Activated CD4-positive, alpha-beta T cell treated with anti-CD3 and anti-CD28 coated beads for 48 hours (primary cell): ENCODE results near the gene PGRMC2.
"Not testable (repeated sequence)": the region's sequence is repeated elsewhere in the genome, so short reads cannot be mapped to it uniquely, and the experiment has no call there.

Experiments
- DNase-seq: peaks from one replicate; pipeline ENCODE4 v3.0.0-alpha.2; 2020

Gene PGRMC2

GRCh38 chr4:128298146-128298758 is 10.6 kb upstream of the PGRMC2 start:
- DNase-seq, result no peak

DNA sequence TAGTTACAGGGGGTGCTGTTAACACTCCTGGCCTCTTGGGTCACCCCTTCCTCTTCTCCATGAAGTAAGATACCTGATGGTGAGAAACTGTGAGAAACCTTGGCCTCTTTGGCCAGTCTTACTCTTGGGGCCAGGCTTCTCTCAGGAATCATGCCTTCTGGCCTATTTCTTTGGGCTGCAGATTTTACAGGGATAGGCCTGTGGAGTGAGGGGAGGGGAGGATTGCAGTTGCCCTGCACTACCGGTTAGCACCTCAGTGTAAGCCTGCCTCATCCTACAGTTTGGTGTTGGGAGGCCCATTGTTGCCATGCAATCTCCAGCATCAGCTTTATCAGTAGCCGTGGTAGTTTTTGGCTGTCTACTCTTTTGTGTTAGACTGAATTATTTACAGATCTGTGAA is 7.6 kb upstream of the PGRMC2 start:
- DNase-seq, result no peak

DNA sequence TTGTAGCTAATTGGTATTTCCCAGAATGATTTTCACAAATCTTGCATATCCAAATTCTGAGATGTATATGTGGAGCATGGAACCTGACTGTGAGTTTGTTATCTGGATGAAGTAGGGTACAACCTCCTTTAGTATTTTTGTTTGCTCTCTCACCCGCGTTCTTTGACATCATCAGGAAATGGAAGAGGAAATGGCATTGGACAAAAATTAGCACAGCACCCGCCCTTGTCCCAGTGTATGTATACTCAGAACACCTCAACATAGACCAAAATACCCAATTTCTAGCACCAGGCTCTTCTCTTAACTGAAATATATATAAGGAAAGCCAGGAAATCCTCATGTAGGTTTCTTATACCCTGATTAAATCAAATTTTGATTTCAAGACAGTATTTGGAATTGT is 6.9 kb upstream of the PGRMC2 start:
- no peak for DNase-seq

DNA sequence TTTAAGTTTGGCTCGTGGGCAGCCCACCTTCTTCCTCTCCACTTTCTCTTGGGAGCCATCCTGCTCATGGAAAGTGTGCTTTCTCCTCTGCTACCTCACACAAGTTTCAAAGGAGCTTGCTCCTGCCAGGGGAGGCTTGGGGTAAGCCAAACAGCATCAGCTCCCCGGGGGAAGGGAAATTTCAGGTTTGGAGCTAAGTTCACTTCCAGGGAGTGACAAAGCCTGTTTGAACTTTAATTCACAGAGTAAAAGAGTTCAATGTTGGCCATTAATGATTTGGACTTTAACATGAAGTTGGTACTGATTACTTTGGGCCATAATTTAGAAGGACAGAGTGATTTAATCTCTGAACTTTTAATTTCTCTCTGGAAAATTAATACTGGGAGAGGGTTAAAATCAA is 4.7 kb upstream of the PGRMC2 start:
- DNase-seq, result no peak

DNA sequence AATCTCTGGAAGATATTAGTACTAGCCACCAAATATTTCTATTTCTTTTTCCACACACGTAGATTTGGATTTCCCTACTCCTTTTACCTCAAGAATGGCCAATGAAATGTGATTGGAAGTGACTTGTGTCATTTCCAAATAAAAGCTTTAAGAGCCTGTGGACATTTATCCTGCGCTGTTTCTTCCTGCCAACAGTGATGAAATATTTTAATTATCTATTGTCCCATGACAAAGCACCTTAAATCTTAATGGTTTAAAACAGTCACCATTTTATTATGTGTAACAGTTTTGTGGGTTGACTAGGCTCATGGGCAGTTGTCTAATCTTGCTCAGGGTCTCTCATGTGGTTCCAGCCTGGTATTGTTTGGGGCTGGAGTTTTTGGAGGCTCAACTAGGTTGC is 3.5 kb upstream of the PGRMC2 start:
- DNase-seq, result no peak

DNA sequence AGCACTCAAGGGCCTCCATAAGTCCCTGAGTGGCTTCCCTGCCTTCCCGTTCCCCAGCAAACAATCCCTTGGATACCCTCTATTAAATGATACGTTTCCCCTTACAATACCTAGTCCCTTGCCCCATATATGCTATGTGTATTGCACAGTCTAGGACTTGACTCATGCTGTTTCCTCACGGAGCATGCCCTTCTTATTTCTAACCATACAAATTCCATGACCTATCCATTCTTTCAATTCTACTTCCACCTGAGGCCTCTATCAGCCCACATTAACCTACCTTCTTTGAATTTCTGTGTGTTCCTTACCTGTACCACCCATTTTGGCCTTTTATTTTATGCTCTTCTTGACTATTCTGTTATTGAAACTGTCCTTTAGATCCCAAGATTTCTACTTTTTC is 2.9 kb upstream of the PGRMC2 start:
- DNase-seq, result no peak

DNA sequence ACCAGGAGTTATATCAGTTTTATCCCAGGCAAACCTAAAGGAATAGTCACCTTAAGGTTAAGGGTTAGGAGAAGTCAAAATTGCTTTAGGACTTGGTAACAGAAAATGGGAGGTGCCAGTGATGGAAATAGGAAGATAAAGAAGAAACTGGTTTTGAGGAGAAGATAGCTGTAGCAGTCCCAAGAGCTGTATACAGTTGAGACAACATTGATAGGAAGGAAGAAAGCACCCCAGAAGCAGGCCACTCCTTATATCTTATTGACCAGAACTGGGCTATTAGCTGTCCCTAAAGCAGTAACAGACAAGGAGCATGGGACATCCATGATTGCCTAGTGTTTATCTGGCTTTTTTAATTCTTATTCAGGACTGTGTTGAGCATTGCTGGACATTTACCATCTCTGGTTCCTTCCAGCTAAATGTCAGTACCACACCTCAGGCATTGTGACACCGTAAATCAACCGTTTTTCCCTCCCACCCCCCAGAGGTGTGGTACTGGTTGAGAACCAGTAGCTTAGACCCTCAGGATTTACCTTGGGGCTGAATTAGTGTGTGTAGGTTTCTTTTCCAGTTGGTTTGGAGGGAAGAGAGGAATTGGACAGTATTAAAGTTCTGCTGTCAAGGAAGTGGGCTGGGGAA is 2.0 kb upstream of the PGRMC2 start:
- DNase-seq, result no peak

DNA sequence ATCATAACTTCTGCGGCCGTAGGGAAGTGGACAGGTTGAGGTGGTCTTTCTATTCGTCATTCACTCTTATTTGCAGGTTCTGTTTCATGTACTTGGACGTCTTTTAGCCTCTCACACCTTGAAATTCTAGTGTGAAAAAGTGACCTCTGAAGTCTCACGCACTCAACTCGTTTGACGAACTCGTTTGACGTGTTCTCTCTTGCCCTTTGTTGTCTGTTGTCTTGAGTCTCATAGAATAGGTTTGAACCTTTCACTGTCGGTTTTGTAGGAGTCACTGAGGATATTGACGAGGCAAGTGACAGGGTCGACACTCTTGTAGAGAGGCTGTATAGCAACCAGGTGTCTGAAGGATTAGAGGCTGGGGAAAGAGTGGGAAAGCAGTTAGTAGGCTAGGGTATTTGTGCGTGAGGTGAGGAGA is 1.1 kb upstream of the PGRMC2 start:
- DNase-seq, result peak; percentile 21

- peak; percentile 100 for DNase-seq
Measured at GRCh38 chr4:128287871-128288688, 467 bp upstream of the PGRMC2 start.

DNA sequence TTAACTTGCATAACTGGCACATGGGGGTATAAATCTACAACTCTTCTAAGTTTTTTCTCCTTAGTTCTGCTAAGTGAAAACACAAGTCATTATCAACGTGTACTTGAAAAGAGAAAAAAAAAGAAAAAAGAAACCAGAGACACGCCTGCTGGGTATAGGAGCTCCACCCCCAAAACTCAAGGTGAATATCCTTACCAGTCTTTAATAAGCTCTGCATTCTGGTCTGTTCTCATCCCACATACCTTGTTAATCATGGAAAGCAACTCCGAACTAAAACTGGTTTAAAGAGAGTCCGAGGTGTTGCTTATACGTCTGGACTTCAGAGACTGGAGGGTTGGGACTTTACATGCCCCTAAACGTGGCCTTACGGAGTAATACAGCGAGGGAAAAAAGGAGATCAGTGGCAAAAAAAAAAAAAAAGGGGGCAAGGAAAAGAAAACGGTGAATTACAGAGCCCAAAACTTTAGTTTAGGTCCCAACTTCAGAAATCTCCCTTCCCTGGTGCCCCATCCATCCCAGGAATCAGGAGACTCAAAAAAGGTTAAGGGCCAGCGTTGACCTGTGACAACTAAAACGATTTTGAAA is 1.0 kb downstream of the PGRMC2 start:
- no peak for DNase-seq

DNA sequence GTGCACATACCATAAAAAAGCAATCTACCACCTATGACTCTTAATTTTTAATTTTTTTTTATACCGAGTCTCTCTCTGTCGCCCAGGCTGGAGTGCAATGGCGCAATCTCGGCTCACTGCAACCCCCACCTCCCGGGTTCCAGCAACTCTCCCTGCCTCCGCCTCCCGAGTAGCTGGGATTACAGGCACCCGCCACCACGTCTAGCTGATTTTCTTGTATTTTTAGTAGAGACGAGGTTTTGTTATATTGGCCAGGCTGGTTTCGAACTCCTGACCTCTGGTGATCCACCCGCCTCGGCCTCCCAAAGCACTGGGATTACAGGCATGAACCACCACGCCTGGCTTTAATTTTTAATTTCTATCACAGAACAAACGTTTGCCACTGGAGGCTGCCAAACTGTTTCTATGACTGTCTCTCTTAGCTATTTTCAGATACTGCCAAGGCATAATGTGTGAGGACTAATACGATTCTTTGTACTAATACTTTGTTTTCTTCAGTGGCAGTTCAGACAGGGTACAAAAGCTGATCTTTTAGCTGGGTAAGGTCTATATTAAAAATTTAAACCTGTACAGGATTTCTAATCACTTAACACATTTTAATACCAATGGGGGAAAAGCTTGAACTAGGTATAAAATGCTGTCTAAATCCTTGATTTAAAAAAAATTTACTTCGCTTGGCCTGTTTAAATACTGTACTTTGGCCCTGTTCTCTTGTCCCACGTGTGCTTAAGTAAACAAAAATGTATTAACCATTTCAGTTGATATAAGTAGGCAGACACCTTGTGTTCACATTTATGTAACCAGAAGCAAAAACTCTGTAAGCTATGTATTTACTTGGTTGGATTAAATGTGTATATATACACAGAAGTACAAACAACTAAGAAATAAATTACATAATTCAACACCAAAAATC is 2.3 kb downstream of the PGRMC2 start:
- no peak for DNase-seq

DNA sequence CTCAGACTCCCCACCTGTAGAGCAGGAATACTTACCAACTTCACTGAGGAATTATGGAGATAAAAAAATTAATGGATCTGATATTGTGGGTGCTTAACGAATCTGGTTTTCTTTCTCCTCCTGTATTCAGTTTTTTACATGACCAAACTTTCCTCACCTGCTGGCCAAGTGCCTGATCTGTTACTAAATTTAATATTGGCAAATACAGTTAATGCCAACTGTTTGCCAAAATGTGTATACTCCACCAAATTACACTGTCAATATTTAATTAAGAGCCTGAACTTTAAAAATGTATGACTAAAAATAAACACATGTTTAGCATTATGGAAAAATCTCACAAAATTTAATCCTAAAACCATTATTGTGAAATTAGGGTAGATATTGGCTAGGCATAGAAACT is 3.3 kb downstream of the PGRMC2 start:
- no peak for DNase-seq

- DNase-seq, result no peak
Measured at GRCh38 chr4:128283071-128283470, 4.5 kb downstream of the PGRMC2 start.

GRCh38 chr4:128282516-128282915 is 5.1 kb downstream of the PGRMC2 start:
- no peak for DNase-seq

DNA sequence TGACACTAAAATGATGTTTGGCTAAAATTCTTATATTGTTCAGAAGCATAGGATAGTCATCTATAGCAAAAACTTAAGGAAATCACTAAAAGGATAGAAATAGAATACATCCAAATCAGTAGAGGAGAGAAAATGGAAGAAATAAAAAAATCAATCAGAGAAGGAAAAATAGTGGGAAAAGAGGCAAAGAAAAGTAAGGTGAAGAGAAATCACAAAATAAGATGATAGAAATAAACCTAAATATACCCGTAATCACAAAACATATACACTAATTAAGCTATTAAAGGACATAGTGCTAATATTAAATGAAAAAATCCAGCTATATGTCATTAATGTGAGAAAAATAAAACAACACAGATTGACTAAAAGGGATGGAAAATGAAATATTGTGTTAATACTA is 6.3 kb downstream of the PGRMC2 start:
- no peak for DNase-seq

DNA sequence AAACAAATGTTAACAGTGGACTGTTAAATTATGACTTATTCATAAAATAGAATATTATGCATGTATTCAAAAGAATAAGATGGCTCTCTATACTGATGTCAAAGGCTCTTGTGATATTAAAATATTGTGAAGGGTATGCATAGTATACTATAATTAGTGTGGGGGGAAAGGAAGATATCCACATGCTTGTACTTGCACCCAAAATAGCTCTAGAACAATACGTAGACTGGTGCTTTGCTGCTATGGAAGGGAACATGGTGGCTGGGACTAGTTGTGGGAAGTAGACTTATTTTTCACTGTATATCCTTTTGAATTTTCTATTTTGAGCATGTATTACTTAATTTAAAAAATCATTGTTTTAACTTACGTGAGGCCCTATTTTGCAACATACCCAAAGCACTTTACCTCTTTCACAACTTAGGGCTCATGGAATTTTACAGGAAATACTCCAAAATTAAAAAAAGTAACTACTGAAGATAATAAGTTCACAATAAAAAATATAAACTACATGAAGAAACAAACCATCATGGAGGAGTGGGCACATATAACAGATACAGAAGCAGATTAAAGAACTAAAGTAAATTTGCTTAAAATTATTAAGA is 7.9 kb downstream of the PGRMC2 start:
- no peak for DNase-seq

DNA sequence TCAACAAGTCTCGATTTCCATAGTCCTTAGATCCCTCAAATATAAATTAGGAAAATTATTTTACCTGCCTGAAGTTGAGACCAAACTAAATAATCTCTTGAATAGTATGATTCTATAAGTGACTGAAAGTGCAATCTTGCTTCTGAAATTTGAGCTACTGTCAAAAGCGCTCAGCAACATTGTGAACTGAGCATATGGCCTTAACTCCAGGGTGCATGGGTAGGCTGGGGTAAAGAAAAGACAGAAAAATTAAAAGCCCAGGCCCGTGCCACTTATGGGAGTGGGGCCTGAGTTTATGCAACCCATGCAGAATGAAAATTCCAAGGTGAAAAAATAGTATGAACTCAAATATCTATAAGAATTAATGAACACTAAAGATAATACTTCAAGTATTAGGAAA is 9.8 kb downstream of the PGRMC2 start:
- DNase-seq, result no peak

- no peak for DNase-seq
Measured at GRCh38 chr4:128275346-128275745, 12.3 kb downstream of the PGRMC2 start.

DNA sequence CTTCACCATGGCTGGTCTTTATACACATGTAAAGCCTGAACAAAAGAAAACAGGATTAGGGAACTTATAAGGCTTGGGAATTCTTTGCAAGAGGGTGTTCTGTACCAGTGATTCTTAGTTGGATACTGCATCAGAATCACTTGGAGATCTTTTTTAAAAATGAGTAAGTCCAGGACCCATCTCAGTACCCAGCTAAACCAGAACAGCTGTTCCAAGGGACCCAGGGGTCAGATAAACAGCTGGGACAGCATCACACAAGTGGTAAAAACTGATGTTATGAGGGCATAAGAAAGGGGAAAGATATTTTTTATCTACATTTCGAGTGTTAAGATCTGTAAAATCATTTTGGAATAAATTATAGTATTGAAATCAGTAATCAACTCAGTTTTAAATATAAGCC is 16.1 kb downstream of the PGRMC2 start:
- DNase-seq, result no peak

DNA sequence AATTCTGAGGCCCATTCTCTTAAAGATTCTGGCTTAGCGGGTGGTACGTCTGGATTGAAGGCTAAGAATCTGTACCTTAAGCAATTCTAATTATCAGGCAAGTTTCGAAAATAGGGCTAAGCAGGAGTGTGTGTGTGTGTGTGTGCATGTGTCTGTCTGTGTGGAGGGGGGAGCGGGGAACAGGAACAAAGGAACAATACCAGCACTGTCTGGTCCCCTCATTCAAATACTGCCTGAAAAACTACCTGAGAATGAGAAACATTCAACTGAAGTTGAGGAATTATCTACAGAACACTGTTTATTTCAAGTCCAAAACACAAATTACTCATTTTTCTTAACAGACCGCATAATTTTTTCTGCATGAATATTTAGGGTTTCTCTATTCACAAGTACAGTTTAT is 18.6 kb downstream of the PGRMC2 start:
- DNase-seq, result no peak

DNA sequence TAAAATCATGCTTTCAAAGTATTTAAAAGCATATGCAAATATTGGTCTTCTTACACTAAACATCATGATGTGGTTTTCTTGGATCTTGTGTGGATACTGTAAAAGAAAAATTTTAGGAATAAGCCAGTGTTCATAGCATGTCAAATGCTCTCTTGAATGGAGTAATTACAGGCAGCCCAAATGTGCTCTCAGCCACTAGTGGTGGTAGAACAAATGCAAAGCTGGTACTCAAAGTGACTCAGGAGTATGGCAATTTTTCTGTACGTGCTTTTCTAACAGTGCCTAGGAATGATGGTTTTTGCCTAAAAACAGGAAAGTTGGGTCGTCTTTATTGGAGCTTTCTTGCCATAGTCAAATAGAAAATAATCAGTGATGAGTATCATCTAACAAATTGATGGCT is 19.9 kb downstream of the PGRMC2 start:
- no peak for DNase-seq

DNA sequence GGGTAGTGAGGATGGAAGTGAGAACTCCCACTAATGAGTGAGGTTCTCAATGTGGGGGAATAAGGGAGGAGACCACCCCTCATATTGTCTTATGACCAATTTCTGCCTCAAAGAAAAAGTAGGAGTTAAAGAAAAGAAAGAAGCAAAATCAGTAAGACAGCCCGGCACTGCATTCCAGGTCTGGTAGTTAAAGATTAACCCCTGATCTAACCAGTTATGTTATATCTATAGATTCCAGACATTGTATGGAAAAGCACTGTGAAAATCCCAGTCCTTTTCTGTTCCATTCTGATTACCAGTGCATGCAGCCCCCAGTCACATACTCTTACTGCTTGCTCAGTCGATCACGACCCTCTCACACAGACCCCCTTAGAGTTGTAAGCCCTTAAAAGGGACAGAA is 20.4 kb downstream of the PGRMC2 start:
- DNase-seq, result not testable (repeated sequence)
